Stimulated activated effector memory CD8-positive, alpha-beta T cell treated with anti-CD3 and anti-CD28 coated beads, Interleukin-12 subunit alpha, Interleukin-12 subunit beta, amount 100 ng/mL, for 72 hours (primary cell): Measurements from ENCODE around the gene ESYT3.

Experiments
- ATAC-seq: fragments of 150-1000 bp; cut with Tn5 transposase; 2 replicates; pipeline ENCODE4 v1.10.0; 2021
- DNase-seq, 2 donors: peaks; one replicate each; pipeline ENCODE4 v3.0.0; 2021 to 2022; ENCODE audit warnings: low spot score in 2 of 2
- H3K27ac Mint-ChIP-seq: one replicate; pipeline ENCODE4 v1.8.0; 2022; ENCODE audit warnings: mild to moderate bottlenecking, mixed read lengths
- H3K36me3 Mint-ChIP-seq: one replicate; pipeline ENCODE4 v1.8.0; 2022; ENCODE audit warnings: mild to moderate bottlenecking, mixed read lengths
- H3K4me1 Mint-ChIP-seq: one replicate; pipeline ENCODE4 v1.8.0; 2022; ENCODE audit warnings: mixed read lengths
- H3K4me3 Mint-ChIP-seq: one replicate; pipeline ENCODE4 v1.8.0; 2022; ENCODE audit warnings: mild to moderate bottlenecking, mixed read lengths
- H3K9me3 Mint-ChIP-seq: one replicate; pipeline ENCODE4 v1.8.0; 2022; ENCODE audit warnings: mixed read lengths

The ESYT3 gene

GRCh38 chr3:138460536-138461205 is 26.3 kb downstream of the ESYT3 start:
- H3K4me3 Mint-ChIP-seq: no peak overlapping the region
- DNase-seq (no peak), ATAC-seq (no peak)
- H3K9me3 Mint-ChIP-seq: no peaks in the 10 kb centered on the region
- no peak overlapping the region for H3K27ac Mint-ChIP-seq
- H3K4me1 Mint-ChIP-seq: no peaks in the 10 kb centered on the region
- H3K36me3 Mint-ChIP-seq: no peaks in the 10 kb centered on the region

GRCh38 chr3:138461246-138461645 is 26.8 kb downstream of the ESYT3 start:
- Mint-ChIP-seq H3K4me3 (no peak overlapping the region), H3K27ac (no peak overlapping the region), H3K36me3 (no peaks in the 10 kb centered on the region), H3K9me3 (no peaks in the 10 kb centered on the region), H3K4me1 (no peaks in the 10 kb centered on the region)
- ATAC-seq: no peak
- no peak for DNase-seq

DNA sequence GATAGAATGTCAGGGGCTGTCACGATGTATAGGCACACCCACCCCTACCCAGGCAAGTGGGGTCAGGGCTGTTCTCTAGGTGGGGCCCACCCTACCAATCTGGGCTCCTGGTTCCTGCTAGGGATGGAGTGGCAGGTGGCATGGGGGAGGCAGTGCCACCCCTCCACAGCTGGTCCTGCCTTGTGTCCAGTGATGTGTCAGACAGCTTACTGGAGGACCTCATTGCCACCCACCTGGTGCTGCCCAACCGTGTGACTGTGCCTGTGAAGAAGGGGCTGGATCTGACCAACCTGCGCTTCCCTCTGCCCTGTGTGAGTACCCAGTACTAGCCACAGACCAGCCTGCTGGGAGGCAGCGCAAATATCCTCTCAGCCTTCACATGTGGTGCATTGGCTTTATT is 27.5 kb downstream of the ESYT3 start:
- DNase-seq: no peak
- H3K36me3 Mint-ChIP-seq: no peaks in the 10 kb centered on the region
- no peaks in the 10 kb centered on the region for H3K4me1 Mint-ChIP-seq
- H3K4me3 Mint-ChIP-seq: no peak overlapping the region
- no peaks in the 10 kb centered on the region for H3K9me3 Mint-ChIP-seq
- no peak overlapping the region for H3K27ac Mint-ChIP-seq
- ATAC-seq: no peak

- DNase-seq: no peak
- H3K4me3 Mint-ChIP-seq: no peak overlapping the region
- no peaks in the 10 kb centered on the region for H3K4me1 Mint-ChIP-seq
- no peaks in the 10 kb centered on the region for H3K36me3 Mint-ChIP-seq
- H3K9me3 Mint-ChIP-seq: no peaks in the 10 kb centered on the region
- ATAC-seq: no peak
- H3K27ac Mint-ChIP-seq: no peak overlapping the region
These were observed 29.5 kb downstream of the ESYT3 start for GRCh38 chr3:138463724-138464490.

DNA sequence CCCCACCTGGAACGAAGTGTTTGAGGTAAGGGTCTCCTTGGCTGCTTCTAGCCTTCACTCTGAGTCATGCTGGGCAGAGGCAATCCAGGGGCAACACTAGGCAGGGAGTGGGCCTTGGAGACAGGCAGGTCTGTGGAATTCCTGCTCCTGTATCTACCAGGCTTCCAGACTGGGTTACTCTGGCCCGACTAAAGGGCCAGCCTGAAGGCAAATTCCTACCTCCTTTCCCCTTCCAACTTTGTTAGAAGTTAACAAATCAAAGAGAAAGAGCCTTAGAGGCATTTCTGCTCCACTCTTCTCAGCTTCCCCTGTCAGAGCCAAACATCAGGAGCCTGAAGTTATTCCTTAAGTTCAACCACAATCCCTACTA is 30.1 kb downstream of the ESYT3 start:
- no peak overlapping the region for H3K27ac Mint-ChIP-seq
- no peaks in the 10 kb centered on the region for H3K4me1 Mint-ChIP-seq
- ATAC-seq: no peak
- no peak overlapping the region for H3K4me3 Mint-ChIP-seq
- no peak for DNase-seq
- no peaks in the 10 kb centered on the region for H3K36me3 Mint-ChIP-seq
- no peaks in the 10 kb centered on the region for H3K9me3 Mint-ChIP-seq

GRCh38 chr3:138465451-138465850 is 31.0 kb downstream of the ESYT3 start:
- DNase-seq (no peak), ATAC-seq (no peak)
- no peaks in the 10 kb centered on the region for H3K36me3 Mint-ChIP-seq
- H3K4me1 Mint-ChIP-seq: no peaks in the 10 kb centered on the region
- H3K9me3 Mint-ChIP-seq: no peaks in the 10 kb centered on the region
- H3K27ac Mint-ChIP-seq: no peak overlapping the region
- no peak overlapping the region for H3K4me3 Mint-ChIP-seq

DNA sequence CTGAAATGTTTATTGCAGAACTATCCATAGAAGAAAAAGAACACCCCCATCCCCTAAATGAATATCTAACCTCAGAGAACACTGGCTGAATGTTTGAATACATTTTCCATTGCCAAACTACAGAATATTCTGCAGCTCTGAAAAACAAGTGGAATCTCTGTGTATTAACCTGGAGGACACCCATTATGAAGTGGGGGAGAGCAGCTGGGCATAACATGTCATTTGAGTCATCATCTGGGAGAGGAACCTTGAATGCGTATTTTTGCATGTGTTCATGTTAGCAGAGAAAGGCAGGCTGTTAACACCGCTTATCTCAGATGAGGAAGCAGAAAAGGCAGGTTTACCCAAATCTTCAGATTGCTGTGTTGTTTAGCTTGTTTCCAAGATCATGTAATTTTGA is 31.5 kb downstream of the ESYT3 start:
- ATAC-seq (no peak), DNase-seq (no peak)
- H3K4me1 Mint-ChIP-seq: no peaks in the 10 kb centered on the region
- no peak overlapping the region for H3K27ac Mint-ChIP-seq
- no peaks in the 10 kb centered on the region for H3K9me3 Mint-ChIP-seq
- H3K4me3 Mint-ChIP-seq: no peak overlapping the region
- H3K36me3 Mint-ChIP-seq: no peaks in the 10 kb centered on the region

- Mint-ChIP-seq H3K9me3 (no peaks in the 10 kb centered on the region), H3K36me3 (no peaks in the 10 kb centered on the region), H3K4me1 (no peaks in the 10 kb centered on the region), H3K27ac (no peak overlapping the region), H3K4me3 (no peak overlapping the region)
- DNase-seq (peak in 1 of 2 donors; percentile 38), ATAC-seq (no peak)
These were observed 33.5 kb downstream of the ESYT3 start for GRCh38 chr3:138467931-138468330.

GRCh38 chr3:138468451-138468850 is 34.0 kb downstream of the ESYT3 start:
- DNase-seq (peak in 1 of 2 donors; percentile 35), ATAC-seq (no peak)
- Mint-ChIP-seq H3K4me3 (no peak overlapping the region), H3K36me3 (no peaks in the 10 kb centered on the region), H3K9me3 (no peaks in the 10 kb centered on the region), H3K4me1 (no peaks in the 10 kb centered on the region), H3K27ac (no peak overlapping the region)

- Mint-ChIP-seq H3K36me3 (no peaks in the 10 kb centered on the region), H3K4me1 (no peaks in the 10 kb centered on the region), H3K9me3 (no peaks in the 10 kb centered on the region), H3K4me3 (no peak overlapping the region), H3K27ac (no peak overlapping the region)
- ATAC-seq (no peak), DNase-seq (no peak)
These were observed 34.5 kb downstream of the ESYT3 start for GRCh38 chr3:138468886-138469285.

- Mint-ChIP-seq H3K36me3 (no peaks in the 10 kb centered on the region), H3K4me3 (no peak overlapping the region), H3K9me3 (no peaks in the 10 kb centered on the region), H3K4me1 (no peaks in the 10 kb centered on the region), H3K27ac (no peak overlapping the region)
- ATAC-seq (no peak), DNase-seq (no peak)
These were observed 35.5 kb downstream of the ESYT3 start for GRCh38 chr3:138469874-138470273.

- H3K9me3 Mint-ChIP-seq: no peaks in the 10 kb centered on the region
- no peak for ATAC-seq
- H3K27ac Mint-ChIP-seq: no peak overlapping the region
- no peak overlapping the region for H3K4me3 Mint-ChIP-seq
- no peaks in the 10 kb centered on the region for H3K4me1 Mint-ChIP-seq
- DNase-seq: no peak
- no peaks in the 10 kb centered on the region for H3K36me3 Mint-ChIP-seq
These were observed 36.3 kb downstream of the ESYT3 start for GRCh38 chr3:138470687-138471086.

- ATAC-seq: no peak
- H3K36me3 Mint-ChIP-seq: no peaks in the 10 kb centered on the region
- no peaks in the 10 kb centered on the region for H3K9me3 Mint-ChIP-seq
- H3K27ac Mint-ChIP-seq: no peak overlapping the region
- no peaks in the 10 kb centered on the region for H3K4me1 Mint-ChIP-seq
- H3K4me3 Mint-ChIP-seq: no peak overlapping the region
- DNase-seq: no peak
These were observed 37.1 kb downstream of the ESYT3 start for GRCh38 chr3:138471481-138471880.

DNA sequence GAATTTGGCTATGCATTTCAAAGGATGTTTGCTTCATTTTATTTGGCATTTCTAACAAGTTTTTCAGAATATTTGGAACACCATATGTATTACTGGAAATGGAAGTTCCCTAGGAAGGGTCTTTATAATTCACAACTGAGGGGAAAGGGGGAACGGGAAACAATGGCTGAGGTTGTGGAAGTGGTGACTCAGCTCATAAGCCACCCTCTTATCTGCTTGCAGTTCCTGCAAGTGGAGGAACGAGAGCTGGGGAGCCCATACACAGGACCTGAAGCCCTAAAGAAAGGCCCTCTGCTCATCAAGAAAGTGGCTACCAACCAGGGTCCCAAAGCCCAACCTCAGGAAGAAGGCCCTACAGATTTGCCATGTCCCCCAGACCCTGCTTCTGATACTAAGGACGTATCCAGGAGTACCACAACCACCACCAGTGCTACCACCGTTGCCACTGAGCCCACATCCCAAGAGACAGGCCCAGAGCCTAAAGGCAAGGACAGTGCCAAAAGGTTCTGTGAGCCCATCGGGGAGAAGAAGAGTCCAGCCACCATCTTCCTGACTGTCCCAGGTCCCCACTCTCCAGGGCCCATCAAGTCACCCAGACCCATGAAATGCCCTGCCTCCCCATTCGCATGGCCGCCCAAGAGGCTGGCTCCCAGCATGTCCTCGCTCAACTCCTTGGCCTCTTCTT is 37.9 kb downstream of the ESYT3 start:
- no peak overlapping the region for H3K27ac Mint-ChIP-seq
- ATAC-seq: no peak
- no peak for DNase-seq
- no peak overlapping the region for H3K4me3 Mint-ChIP-seq
- no peaks in the 10 kb centered on the region for H3K9me3 Mint-ChIP-seq
- H3K36me3 Mint-ChIP-seq: no peaks in the 10 kb centered on the region
- no peaks in the 10 kb centered on the region for H3K4me1 Mint-ChIP-seq

DNA sequence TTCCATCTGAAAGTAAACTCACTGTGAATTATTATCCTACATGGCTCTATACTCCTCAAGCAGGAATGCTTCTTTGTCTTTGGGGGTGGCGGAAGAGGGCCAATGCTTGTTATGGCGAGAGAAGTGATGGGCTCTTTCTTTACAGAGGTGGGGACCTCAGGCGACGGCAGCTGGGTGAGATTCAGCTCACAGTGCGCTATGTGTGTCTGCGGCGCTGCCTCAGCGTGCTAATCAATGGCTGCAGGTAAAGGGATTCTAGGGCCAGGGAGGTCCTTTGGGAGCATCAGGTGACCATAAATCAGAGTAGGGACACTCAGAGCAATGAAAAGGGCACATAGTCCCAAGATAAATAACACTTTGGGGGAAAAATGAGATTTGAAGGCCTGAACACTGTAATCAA is 39.0 kb downstream of the ESYT3 start:
- no peak for ATAC-seq
- Mint-ChIP-seq H3K4me3 (no peak overlapping the region), H3K9me3 (no peaks in the 10 kb centered on the region), H3K27ac (no peak overlapping the region), H3K36me3 (no peaks in the 10 kb centered on the region), H3K4me1 (no peaks in the 10 kb centered on the region)
- no peak for DNase-seq

DNA sequence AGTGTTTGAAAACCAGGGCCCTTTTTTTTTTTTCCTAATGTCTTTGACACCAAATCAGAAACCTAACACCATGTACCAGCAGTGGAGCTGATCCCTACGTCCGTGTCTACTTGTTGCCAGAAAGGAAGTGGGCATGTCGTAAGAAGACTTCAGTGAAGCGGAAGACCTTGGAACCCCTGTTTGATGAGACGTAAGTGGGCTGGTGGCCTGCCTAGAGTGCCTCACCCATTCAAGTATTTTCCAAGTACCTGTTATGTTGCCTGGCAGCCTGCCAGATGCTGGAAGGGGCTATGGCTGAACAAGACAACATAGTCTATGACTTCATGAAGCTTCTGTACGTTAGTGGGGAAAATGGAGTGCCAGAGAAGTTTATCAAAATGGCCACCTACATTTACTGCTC is 39.7 kb downstream of the ESYT3 start:
- no peak for DNase-seq
- Mint-ChIP-seq H3K36me3 (no peaks in the 10 kb centered on the region), H3K4me3 (no peak overlapping the region), H3K4me1 (no peaks in the 10 kb centered on the region), H3K9me3 (no peaks in the 10 kb centered on the region), H3K27ac (no peak overlapping the region)
- no peak for ATAC-seq
